Activated naive CD4-positive, alpha-beta T cell (primary cell): ENCODE measurements around the gene DCAF16.
A peak's percentile ranks its signal among the peaks of the same experiment; 100 is the strongest.
"Not testable (repeated sequence)": the region's sequence is repeated elsewhere in the genome, so short reads cannot be mapped to it uniquely, and the experiment has no call there.

Source experiments
- DNase-seq, 4 experiments: peaks; one replicate each; lab custom pipeline; 2025; lab: John Stamatoyannopoulos, UW

The DCAF16 gene

DNA sequence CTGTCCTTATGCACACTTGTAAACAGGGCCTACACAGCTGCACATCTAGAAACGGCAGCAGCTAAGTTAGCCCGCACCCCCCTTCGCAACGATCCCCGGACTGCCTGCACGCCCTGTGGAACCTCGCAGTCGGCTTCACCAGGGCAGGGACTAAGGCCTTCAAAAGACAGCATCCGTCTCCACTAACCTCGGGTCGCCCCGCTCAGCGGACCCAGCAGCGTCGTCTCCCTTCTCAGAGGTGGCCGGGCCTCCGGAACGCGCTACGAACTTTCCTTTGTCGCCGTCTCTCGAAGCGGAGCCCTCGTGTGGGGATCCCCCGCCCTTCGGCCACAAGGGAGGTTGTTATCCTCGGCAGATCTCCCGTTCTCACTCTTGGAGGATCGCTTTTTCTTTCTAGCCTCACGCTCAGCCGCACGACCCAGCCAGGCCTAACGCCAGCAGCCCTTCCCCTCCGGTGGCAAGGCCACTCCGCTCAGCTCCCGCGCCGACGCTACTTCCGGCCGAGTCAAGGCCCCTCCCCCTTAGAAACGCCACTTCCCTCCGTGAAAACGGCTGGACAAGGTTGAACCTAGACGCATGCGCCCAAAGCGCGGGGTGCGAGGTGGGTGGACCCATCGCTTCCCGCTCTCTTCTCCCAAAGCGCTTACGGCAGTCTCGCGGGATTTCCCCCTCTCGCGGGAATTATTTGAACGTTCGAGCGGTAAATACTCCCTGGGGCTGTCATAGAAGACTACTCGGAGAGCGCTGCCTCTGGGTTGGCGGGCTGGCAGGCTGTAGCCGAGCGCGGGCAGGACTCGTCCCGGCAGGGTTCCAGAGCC, at the start of gene DCAF16, which contains the start of gene NCAPG:
Gene DCAF16 (minus strand): TSS at position 498 of the 818 bp plus-strand sequence. CDS start 6,616 bp downstream, outside the sequence.
Gene NCAPG (plus strand): TSS at position 720 of the 818 bp plus-strand sequence. CDS start 99 bp downstream, outside the sequence.
- DNase-seq: peak; percentile 97 to 99 (median 98)

DNA sequence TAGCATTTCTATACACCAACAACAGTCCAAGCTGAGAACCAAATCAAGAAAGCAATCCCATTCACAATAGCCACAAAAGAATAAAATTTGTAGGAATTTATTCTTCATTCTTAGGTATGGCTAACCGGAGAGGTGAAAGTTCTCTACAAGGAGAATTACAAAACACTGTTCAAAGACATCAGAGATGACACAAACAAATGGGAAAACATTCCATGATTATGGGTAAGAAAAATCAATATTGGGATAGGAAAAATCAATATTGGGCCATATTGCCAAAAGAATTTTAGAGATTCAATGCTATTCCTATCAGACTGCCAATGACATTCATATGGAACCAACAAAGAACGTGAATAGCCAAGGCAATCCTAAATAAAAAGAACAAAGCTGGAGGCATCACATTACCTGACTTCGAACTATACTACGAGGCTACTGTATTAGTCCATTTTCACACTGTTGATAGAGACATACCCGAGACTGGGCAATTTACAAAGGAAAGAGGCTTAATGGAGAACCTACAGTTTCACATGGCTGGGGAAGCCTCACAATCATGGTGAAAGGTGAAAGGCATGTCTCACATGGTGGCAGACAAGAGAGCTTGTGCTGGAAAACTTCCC, 49.3 kb upstream of the DCAF16 start:
- no peak for DNase-seq

DNA sequence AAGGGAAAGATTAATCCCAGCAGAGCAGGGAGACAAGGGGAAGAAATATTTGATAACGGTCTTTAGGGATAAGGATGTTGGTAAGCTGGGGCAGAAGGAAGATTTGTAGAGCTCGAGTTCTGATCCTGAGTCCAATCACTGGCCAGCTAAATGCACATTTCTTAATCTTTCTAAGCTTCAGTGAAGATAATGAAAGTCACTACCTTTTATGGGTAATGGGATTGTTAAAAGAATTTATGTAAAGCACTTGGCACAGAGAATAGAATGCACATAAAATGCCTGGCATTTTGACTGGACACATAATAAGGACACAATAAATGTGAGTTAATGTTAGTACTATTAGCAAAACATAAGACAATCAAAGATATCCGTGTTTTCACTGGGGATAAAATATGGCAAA, 43.5 kb upstream of the DCAF16 start:
- DNase-seq: no peak

DNA sequence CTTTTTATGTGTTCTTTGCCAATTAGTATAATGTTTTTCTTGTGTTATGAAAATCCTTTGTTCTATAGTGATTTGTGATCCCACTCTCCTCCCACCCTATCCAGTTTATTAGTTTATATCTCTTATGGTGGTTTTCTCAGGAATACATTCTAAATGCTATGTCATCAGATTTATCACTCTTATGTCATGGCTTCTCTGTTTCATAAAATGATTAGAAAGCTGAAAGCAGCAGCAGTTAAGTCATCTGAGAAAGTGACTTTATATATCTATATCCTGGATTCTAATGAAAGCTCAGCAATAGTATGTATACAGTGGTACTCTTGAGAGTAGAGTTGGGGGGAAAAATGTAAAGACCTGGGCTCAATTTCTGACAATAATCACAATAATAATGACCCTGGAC, 41.4 kb upstream of the DCAF16 start:
- DNase-seq: no peak

DNA sequence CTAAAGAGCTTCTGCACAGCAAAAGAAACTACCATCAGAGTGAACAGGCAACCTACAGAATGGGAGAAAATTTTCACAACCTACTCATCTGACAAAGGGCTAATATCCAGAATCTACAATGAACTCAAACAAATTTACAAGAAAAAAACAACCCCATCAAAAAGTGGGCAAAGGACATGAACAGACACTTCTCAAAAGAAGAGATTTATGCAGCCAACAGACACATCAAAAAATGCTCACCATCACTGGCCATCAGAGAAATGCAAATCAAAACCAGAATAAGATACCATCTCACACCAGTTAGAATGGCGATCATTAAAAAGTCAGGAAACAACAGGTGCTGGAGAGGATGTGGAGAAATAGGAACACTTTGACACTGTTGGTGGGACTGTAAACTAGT, 39.7 kb upstream of the DCAF16 start:
- DNase-seq: not testable (repeated sequence)

DNA sequence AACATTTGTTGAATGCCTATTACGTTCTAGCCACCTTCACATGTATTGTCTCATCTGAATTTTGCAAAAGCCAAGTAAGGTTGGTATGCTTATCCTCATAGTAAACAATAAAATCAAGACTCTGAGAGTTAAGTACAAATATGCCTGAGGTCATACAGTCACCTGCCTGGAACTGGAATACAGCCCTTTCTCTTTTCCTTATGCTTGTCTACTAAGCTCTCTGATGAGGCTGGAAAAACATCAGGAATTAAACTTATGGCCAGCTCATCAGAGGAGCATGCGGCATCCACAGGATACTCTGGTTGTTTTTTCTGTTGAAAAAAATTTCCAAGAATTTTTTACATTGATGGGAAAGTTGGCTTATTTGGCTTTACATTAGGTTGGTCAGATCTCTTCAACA, 35.7 kb upstream of the DCAF16 start:
- DNase-seq: no peak

DNA sequence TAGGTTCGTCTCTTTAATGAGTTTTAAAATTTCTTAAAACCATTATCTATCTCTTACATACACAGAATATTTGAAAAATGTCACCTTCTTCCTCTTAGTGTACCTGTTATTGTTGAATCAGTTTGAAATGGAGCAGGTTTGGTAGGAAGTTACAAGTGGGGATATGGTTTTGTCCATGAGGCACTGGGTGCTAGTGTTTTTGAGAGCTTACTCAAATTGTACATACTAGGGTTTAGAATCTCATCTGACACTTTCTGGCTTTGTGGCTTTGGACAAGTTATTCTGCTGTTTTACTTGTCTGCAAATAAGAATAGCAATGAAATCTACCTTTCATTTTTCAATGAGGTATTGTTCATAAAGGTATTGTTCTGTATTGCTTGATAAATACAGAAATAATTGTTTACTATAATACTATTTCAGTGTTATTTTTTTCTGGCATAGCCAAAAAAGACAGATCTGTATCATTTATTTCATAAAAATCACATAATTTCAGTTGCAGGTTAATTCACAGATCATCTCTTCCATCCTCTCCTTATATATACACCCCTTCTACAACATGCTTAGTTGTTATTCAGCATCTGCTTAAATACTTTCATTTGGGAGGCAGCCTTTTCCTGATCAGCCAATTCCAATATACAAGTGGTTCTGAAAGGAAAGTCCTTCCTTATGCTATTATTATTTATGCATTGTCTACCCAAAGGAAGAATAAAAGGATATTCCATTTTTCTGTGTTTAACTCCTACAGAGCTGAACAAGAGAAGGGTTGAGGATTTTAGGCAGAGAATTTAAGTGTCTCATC, 13.5 kb upstream of the DCAF16 start:
- DNase-seq: no peak

DNA sequence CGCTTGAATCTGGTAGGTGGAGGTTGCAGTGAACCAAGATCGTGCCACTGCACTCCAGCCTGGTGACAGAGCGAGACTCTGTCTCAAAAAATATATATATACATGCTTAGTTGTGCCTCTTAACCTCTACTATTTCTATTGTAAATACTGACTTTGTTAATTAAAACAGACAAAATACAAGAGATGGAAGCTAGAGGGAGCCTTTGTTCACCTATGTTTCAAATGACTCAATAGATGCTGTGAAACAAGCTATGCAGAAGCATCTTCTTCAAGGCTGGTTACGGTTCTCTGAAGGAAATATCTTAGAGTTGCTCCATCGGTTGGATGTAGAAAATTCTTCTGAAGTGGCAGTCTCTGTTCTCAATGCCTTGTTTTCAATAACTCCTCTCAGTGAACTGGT, 6.5 kb upstream of the DCAF16 start:
- no peak for DNase-seq

DNA sequence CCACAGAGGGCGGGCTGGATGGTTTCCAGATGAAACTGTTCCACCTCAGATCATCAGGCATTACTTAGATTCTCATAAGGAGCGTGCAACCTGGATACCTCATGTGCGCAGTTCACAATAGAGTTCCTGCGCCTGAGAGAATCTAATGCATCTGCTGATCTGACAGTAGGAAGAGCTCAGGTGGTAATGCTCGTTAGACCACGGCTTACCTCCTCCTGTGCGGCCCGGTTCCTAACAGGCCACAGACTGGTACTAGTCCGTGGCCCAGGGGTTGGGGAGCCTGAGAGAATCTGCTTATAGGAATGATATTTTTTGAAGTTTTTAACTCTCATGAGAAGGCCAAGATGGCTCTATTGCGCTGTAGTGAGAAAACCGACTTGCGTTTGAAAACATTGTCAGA, 5.6 kb upstream of the DCAF16 start:
- DNase-seq: no peak

DNA sequence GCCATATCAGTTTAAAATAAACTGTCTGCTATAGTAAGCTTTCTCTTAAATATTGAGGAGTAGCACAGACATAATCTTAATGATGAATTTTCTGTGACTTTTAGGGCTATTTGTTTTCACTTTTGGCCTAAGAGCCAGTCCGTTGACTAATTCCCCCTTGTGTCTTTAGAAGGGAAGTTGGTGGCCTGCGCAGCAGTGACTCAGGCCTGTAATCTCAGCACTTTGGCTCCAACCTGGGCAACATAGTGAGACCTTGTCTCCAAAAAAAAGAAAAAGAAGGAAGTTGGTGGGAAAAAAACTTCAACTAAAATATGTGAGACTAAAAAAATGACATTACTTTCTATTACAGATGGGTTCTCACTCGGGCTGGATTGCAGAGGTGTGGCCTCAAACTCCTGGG, 3.6 kb upstream of the DCAF16 start:
- no peak for DNase-seq

DNA sequence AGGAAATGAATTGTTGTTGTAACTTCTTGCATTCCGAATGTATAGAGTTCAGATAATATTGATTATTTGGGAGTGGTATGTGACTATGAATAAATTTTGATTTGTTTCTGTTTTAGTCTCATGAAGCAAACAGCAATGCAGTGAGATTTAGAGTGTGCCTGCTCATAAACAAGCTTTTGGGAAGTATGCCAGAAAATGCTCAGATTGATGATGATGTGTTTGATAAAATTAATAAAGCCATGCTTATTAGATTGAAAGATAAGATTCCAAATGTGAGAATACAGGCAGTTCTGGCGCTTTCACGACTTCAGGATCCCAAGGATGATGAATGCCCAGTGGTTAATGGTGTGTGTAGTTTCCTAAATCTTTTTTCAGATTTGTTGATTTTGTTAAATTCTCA, 2.2 kb upstream of the DCAF16 start:
- no peak for DNase-seq

DNA sequence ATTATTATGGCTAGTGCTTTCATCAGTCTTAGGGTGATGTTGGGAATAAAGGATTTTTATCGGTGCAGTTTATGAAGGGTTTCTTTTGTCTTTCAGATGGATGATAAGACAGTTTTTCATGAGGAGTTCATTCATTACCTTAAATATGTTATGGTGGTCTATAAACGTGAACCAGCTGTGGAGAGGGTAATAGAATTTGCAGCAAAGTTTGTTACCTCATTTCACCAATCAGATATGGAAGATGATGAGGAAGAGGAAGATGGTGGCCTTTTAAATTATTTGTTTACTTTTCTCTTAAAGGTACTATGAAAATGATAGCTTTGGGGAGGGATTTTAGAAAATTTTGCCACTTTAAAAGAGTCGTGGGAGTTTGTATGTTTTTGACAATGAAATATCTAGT, 1.6 kb upstream of the DCAF16 start:
- no peak for DNase-seq

DNA sequence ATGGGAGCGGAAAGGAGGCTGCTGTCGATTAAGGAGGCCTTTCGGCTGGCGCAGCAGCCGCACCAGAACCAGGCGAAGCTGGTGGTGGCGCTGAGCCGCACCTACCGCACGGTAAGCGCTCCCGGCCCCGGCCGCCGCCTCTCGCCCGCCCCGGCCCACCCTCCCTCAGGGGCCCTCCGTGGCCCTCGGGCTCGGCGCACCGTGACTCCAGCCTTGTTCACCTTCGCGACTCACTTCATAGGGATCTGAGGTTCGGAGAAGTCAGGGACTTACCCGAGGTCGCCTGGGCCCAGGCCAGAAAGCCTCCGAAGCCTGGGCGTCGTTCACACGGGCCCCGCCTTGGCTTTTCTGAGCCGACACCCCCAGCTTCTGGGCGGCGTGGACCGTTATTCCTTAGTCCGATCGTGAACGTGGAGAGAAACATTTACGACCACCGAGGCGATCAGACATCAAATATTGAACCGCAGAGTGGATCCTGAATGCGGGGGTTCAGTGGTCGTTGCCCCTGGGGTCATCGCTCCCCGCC, 584 bp upstream of the DCAF16 start:
- no peak for DNase-seq

DNA sequence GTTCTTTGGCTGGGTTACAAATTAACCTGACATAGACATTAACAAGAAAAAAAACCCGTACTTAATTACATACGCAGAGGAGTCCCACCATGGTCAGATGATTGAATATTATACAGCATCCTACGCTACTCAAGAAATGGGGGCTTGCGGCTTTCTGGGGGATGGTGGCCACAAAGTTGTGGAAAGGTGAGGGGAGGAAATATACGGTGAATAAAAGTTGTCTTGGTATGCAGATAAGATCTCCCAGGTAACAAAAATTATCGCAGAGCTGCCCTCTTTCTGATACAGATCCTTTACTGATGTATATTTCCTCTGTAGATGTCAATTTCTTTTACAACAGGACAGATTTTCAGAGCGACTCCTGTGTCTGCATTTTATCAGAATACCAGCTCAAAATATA, 890 bp downstream of the DCAF16 start:
- DNase-seq: no peak

DNA sequence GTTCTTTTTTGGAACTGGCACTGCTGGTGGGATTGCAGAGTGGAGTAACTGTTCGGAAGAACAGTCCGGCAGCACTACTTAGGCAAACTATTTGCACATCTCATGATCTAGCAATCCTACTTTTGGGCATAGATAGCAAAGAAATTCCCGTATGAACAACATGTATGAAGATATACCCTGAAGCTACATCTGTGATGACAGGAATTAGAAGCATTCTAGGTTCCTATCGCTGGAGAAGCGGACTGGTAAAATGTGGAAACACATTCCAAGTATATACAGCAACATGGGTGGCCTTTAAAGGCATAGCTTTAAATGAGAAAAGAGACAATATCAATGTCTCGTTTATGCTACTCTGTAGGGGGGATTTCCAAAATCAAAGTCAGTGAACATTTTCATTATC, 3.1 kb downstream of the DCAF16 start:
- no peak for DNase-seq

DNA sequence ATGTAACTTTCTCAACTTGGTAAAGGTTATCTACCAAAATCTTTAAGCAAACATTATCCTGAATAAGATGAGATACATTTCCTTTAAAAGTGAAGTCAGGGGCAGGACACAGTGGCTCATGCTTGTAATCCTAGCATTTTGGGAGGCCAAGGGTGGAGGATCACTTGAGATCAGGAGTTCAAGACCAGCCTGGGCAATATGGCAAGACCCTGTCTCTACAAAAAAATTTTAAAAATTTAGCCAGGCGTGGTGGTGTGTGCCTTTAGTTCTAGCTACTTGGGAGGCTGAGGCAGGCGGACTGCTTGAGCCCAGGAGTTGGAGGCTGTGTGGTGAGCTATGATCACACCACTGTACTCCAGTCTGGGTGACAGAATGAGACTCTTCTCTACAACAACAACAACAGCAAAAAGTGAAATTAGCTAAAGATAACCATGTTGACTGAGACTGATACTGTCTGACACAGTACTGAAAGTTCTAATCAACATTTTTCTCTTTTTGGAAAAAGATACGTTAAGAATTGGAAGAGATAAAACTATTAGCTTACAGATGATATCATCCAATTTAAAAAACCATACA, 4.9 kb downstream of the DCAF16 start:
- no peak for DNase-seq

DNA sequence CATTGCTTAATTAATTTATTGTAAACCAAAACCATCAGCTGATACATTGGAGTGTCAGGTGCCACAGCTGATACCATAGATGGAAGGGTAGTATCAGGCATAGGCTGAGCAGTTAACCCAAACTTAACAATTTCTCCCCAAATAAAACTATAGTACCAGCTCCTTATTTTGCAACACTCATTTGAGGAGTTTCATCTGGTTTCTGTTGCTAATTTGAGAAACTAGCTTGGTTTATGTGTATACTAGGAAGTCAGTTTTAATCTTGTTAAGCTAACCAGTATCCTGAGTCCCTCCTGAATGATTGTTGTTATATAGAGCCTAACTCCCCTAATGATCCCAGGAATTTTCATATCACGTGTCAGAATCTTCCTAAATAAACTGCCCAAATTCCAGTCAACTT, 12.7 kb downstream of the DCAF16 start:
- no peak for DNase-seq

DNA sequence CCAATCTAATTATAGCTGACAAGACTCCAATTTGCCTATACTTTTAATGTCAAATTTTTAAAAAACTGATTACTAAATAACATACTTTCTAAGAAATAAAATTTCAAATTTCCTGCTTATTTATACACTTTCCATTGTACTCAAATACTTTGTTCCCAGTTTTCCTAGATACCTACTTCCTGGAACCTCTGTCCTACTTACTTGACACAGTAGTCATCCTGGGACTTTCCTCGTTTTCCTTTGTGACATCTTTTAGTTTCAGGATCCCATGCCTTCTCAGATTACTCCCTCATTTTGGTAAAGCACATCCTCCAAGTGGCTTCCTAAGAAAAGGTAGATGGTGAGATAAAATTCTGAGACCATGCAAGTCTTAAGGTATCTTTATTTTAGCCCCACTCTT, 15.8 kb downstream of the DCAF16 start:
- no peak for DNase-seq

DNA sequence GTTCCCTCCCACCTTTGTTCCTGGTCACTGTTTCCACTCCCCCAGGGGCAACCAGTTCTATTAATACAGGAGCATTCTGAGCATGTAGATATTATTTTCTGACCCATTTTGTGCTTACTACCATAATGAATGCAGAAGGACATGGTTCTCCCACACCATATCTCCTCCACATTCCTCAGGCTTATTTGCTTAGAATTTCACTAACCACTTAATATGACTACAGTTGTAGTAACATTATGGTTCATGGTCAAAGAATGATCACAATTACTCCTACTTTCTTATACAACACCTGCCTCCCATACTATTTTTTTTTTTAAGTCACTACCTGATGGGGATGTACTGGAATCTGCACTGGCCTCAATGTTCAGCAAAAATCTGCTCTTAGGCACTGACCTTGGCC, 21.6 kb downstream of the DCAF16 start:
- no peak for DNase-seq

DNA sequence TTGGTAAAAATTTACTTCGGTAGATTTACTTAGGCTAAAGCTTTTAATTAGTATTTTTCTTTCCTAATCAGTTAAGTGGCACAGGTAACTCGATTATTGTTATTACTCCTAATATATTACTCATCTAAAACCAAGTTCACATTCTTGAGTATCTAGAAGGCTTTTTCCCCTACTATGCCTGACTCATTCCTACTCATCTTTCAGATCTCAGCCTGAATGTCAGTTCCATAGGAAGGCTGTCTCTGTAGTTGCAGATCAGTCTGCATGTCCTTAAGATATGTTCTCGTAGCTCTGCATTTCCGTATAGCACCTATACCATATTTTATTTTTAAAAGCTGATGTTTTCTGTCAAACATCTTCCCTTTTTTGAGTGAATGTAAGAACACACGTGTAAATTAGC, 23.2 kb downstream of the DCAF16 start:
- no peak for DNase-seq

DNA sequence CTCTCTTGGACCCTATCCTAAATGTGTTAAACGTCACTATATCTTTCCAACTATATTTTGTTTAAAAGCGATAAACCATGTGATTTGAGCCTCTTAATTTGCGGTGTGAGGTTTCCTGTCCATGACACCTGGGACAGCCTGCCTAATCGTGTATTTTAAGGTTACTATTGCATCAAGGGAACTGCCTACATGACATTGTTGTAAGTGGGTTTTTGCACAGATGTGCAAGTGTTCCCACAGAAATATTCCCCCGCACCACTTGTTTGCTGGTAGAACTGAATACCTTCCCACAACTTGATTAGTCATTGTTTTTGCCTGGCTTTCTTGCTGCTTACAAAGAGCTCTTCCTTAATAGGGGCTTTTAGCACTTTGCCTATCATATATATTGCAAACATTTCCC, 24.0 kb downstream of the DCAF16 start:
- no peak for DNase-seq

DNA sequence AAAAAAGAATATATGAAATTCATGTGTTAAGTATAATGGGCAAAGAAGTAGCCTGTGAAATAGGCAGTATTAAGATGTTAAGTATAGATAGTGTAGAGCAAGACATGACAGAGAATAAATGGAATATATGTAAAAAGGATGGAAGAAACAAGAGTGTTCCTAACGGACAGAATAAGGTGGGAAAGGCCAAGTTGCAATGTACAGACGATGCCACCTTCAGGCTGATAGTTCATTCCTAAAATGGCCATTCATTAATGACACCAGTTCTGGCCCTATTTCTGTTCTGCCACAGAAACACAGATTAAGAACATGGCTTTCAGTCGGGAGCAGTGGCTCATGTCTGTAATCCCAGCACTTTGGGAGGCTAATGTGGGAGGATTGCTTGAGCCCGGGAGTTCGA, 24.7 kb downstream of the DCAF16 start:
- DNase-seq: no peak
